GM21825 (cell line): ENCODE results near the gene FMNL3.
"Not testable (repeated sequence)": the region's sequence is repeated elsewhere in the genome, so short reads cannot be mapped to it uniquely, and the experiment has no call there.

Experiments
- ATAC-seq: cut with Tn5 transposase; IDR thresholded peaks from one replicate; pipeline ENCODE4 v1.9.1; 2021; ENCODE audit warnings: mild to moderate bottlenecking, moderate library complexity; ENCODE audit not compliant: unreplicated experiment

FMNL3 gene

GRCh38 chr12:49713952-49714351 is 6.7 kb upstream of the FMNL3 start:
- ATAC-seq, result not testable (repeated sequence)

- no peak for ATAC-seq
Measured at GRCh38 chr12:49708851-49709250, 1.6 kb upstream of the FMNL3 start.

GRCh38 chr12:49707812-49708147 is 575 bp upstream of the FMNL3 start:
- no peak for ATAC-seq

- peak; percentile 3 for ATAC-seq
Measured at GRCh38 chr12:49706351-49707127, 666 bp downstream of the FMNL3 start.

GRCh38 chr12:49705479-49706134 is 1.6 kb downstream of the FMNL3 start:
- ATAC-seq, result no peak

- no peak for ATAC-seq
Measured at GRCh38 chr12:49703647-49704137, 3.5 kb downstream of the FMNL3 start.

- ATAC-seq, result no peak
Measured at GRCh38 chr12:49702676-49703215, 4.5 kb downstream of the FMNL3 start.

- no peak for ATAC-seq
Measured at GRCh38 chr12:49702009-49702408, 5.2 kb downstream of the FMNL3 start.

GRCh38 chr12:49698619-49699545 is 8.3 kb downstream of the FMNL3 start:
- peak; percentile 75 for ATAC-seq

GRCh38 chr12:49697808-49698207 is 9.4 kb downstream of the FMNL3 start:
- no peak for ATAC-seq

- no peak for ATAC-seq
Measured at GRCh38 chr12:49696723-49697122, 10.5 kb downstream of the FMNL3 start.

GRCh38 chr12:49693931-49694444 is 13.2 kb downstream of the FMNL3 start:
- ATAC-seq, result no peak

GRCh38 chr12:49692851-49693250 is 14.4 kb downstream of the FMNL3 start:
- ATAC-seq, result no peak

GRCh38 chr12:49689785-49690184 is 17.4 kb downstream of the FMNL3 start:
- ATAC-seq, result no peak

GRCh38 chr12:49689237-49689636 is 18.0 kb downstream of the FMNL3 start:
- no peak for ATAC-seq

GRCh38 chr12:49687941-49688340 is 19.3 kb downstream of the FMNL3 start:
- no peak for ATAC-seq

- ATAC-seq, result no peak
Measured at GRCh38 chr12:49684310-49684854, 22.8 kb downstream of the FMNL3 start.

GRCh38 chr12:49683599-49684309 is 23.5 kb downstream of the FMNL3 start:
- no peak for ATAC-seq

GRCh38 chr12:49680075-49680474 is 27.1 kb downstream of the FMNL3 start:
- no peak for ATAC-seq

- no peak for ATAC-seq
Measured at GRCh38 chr12:49678711-49679110, 28.5 kb downstream of the FMNL3 start.
